IMR-90 (cell line): ENCODE results near the gene PRRX1. TPM values are rescaled to one million over a fixed set of nuclear protein-coding genes. Genes with fewer than 3 reads are reported as not detected.
A peak's percentile ranks its signal among the peaks of the same experiment; 100 is the strongest.

Experiments used
- ATAC-seq: fragments of 200-7000 bp; cut with Tn5 transposase; 2 replicates; pipeline ENCODE4 v1.9.1; 2020; ENCODE audit warnings: low read depth, mild to moderate bottlenecking, moderate library complexity
- BruUV-seq: library from RNA; stranded (reverse); fragments of 400-500 nt; replicated peaks from 2 replicates; lab custom pipeline; 2021; lab: Mats Ljungman, UMichigan
- CTCF ChIA-PET: fragments of 300-600 bp; formaldehyde crosslinking; extraction: SDS; loops from one replicate; lab custom pipeline; 2021; ENCODE audit warnings: antibody characterized with exemption; lab: Yijun Ruan, JAX
- POLR2A ChIA-PET: fragments of 300-600 bp; sonication (Branson Sonifier 250); formaldehyde crosslinking; loops from one replicate; lab custom pipeline; 2022; ENCODE audit warnings: antibody characterized with exemption; ENCODE audit not compliant: unreplicated experiment; lab: Charles Lee
- DNase-seq: peaks from one replicate; pipeline ENCODE4 v3.0.0; 2013
- H2AFZ ChIP-seq: replicated peaks from 2 replicates; pipeline ENCODE3; 2013; ENCODE audit warnings: low read length, mild to moderate bottlenecking; ENCODE audit not compliant: poor library complexity
- H2AK5ac ChIP-seq: 2 replicates; pipeline ENCODE4 v1.6.1; 2013; ENCODE audit warnings: low read depth, low read length, inconsistent platforms
- H2AK9ac ChIP-seq: replicated peaks from 2 replicates; pipeline ENCODE3; 2013; ENCODE audit warnings: mild to moderate bottlenecking, low read depth, low read length, moderate library complexity; ENCODE audit not compliant: poor library complexity
- H2BK120ac ChIP-seq: 2 replicates; pipeline ENCODE4 v1.6.1; 2013; ENCODE audit warnings: low read depth, low read length, inconsistent platforms
- H2BK15ac ChIP-seq: 3 replicates; pipeline ENCODE4 v1.6.1; 2013; ENCODE audit warnings: low read depth, low read length, inconsistent platforms
- H2BK20ac ChIP-seq: 2 replicates; pipeline ENCODE4 v1.6.1; 2013; ENCODE audit warnings: low read depth, mild to moderate bottlenecking, inconsistent platforms, low read length, moderate library complexity
- H2BK5ac ChIP-seq: 2 replicates; pipeline ENCODE4 v1.6.1; 2013; ENCODE audit warnings: mild to moderate bottlenecking, low read depth, low read length, inconsistent platforms; ENCODE audit not compliant: poor library complexity, severe bottlenecking
- H3K14ac ChIP-seq: replicated peaks from 2 replicates; pipeline ENCODE4 v1.6.1; 2013; ENCODE audit warnings: low read depth, low read length, inconsistent platforms
- H3K18ac ChIP-seq: 2 replicates; pipeline ENCODE4 v1.6.1; 2013; ENCODE audit warnings: low read depth, low read length, control low read depth
- H3K23ac ChIP-seq: 2 replicates; pipeline ENCODE4 v1.6.1; 2013; ENCODE audit warnings: low read depth, low read length, inconsistent platforms
- H3K27ac ChIP-seq: 2 replicates; pipeline ENCODE4 v1.5.1; 2013; ENCODE audit warnings: mild to moderate bottlenecking, control low read depth, low read length; ENCODE audit not compliant: insufficient read depth
- H3K27me3 ChIP-seq: 2 replicates; pipeline ENCODE4 v1.6.1; 2013; ENCODE audit warnings: low read length; ENCODE audit not compliant: control insufficient read depth, insufficient read depth
- H3K36me3 ChIP-seq: 2 replicates; pipeline ENCODE4 v1.6.1; 2013; ENCODE audit warnings: low read length, mixed read lengths; ENCODE audit not compliant: control insufficient read depth, insufficient read depth
- H3K4ac ChIP-seq: 2 replicates; pipeline ENCODE4 v1.6.1; 2013; ENCODE audit warnings: low read depth, low read length, inconsistent platforms
- H3K4me1 ChIP-seq: 2 replicates; pipeline ENCODE4 v1.6.1; 2013; ENCODE audit warnings: low read length, mixed read lengths; ENCODE audit not compliant: control insufficient read depth, insufficient read depth
- H3K4me2 ChIP-seq: 2 replicates; pipeline ENCODE4 v1.6.1; 2013; ENCODE audit warnings: low read depth, mild to moderate bottlenecking, control low read depth, low read length, moderate library complexity
- H3K4me3 ChIP-seq: 2 replicates; pipeline ENCODE4 v1.5.1; 2013; ENCODE audit warnings: low read depth, mild to moderate bottlenecking, control low read depth, low read length, moderate library complexity; ENCODE audit not compliant: insufficient read depth
- H3K56ac ChIP-seq: 2 replicates; pipeline ENCODE4 v1.6.1; 2013; ENCODE audit warnings: low read length, inconsistent platforms; ENCODE audit not compliant: insufficient read depth; ENCODE audit errors: extremely low read depth
- H3K79me1 ChIP-seq, 2 experiments: 2 replicates each; pipeline ENCODE4 v1.6.1; 2013; ENCODE audit warnings: low read length in 2 of 2, inconsistent platforms in 1 of 2, low read depth in 1 of 2
- H3K9ac ChIP-seq: 2 replicates; pipeline ENCODE4 v1.6.1; 2013; ENCODE audit warnings: low read depth, low read length, control low read depth
- H3K9me1 ChIP-seq: 2 replicates; pipeline ENCODE4 v1.6.1; 2013; ENCODE audit warnings: low read length, inconsistent platforms; ENCODE audit not compliant: insufficient read depth
- H3K9me3 ChIP-seq: 2 replicates; pipeline ENCODE4 v1.6.1; 2013; ENCODE audit warnings: low read length; ENCODE audit not compliant: control insufficient read depth, insufficient read depth
- H4K20me1 ChIP-seq: 2 replicates; pipeline ENCODE4 v1.6.1; 2013; ENCODE audit warnings: low read length, inconsistent platforms; ENCODE audit not compliant: insufficient read depth
- H4K5ac ChIP-seq: 2 replicates; pipeline ENCODE4 v1.6.1; 2013; ENCODE audit warnings: mild to moderate bottlenecking, low read depth, low read length, control low read depth
- H4K8ac ChIP-seq, 2 experiments: 2 replicates each; pipeline ENCODE4 v1.6.1; 2013; ENCODE audit warnings: low read depth in 2 of 2, low read length in 2 of 2, control low read depth in 1 of 2, inconsistent platforms in 1 of 2
- H4K91ac ChIP-seq: 2 replicates; pipeline ENCODE4 v1.6.1; 2013; ENCODE audit warnings: low read depth, low read length, inconsistent platforms; ENCODE audit not compliant: insufficient read depth
- FOS ChIP-seq: fragments of 150-350 bp; IDR thresholded peaks from 2 replicates; pipeline ENCODE4 v1.6.1; 2016; ENCODE audit warnings: low read depth, low read length
- RAD21 ChIP-seq: IDR thresholded peaks from 2 replicates; pipeline ENCODE4 v1.6.1; 2012; ENCODE audit warnings: low read length, improper control_type of control experiment
- SMC3 ChIP-seq: fragments of 150-350 bp; IDR thresholded peaks from 2 replicates; pipeline ENCODE4 v1.6.1; 2016; ENCODE audit warnings: low read depth, mild to moderate bottlenecking, antibody characterized with exemption, low read length, moderate library complexity
- WGBS, 2 experiments: methylation state at CpG; one replicate each; pipeline versions ENCODE4 v1.1.5 to v1.1.7; 2013; ENCODE audit warnings: missing lambda C conversion rate in 2 of 2; ENCODE audit not compliant: insufficient read length in 1 of 2; ENCODE audit errors: extremely low coverage in 2 of 2; 5-methylcytosine and 5-hydroxymethylcytosine counted together
- dilution Hi-C: fragments of 300-500 bp; cut with HindIII; formaldehyde crosslinking; loops from one replicate; pipeline ENCODE4 v1.14.3; 2018; ENCODE audit warnings: low sequenced_read_pairs; ENCODE audit not compliant: unreplicated experiment
- in situ Hi-C: fragments of 300-500 bp; cut with MboI; formaldehyde crosslinking; loops from 3 replicates; pipeline ENCODE4 v1.14.3; 2019; ENCODE audit warnings: low sequenced_read_pairs, inconsistent platforms, mixed read lengths
- intact Hi-C: fragments of 100-400 bp; cut with micrococcal nuclease; formaldehyde crosslinking; loops from 2 replicates; pipeline ENCODE4 v1.10.0; 2022
- polyA plus RNA-seq, 3 experiments: library from polyadenylated mRNA; depleted of rRNA; stranded (reverse); fragments of >200 nt; gene quantifications; 2 replicates each; pipeline ENCODE4 v1.2.3, GENCODE V29; 2012; ENCODE audit warnings: low replicate concordance in 1 of 3
- total RNA-seq: library from RNA; depleted of rRNA; stranded (reverse); fragments of >200 nt; gene quantifications from 2 replicates; pipeline ENCODE4 v1.2.3, GENCODE V29; 2012
- TF ChIP-seq, protein P1 (sequence below): conservative IDR thresholded peaks from 2 replicates; pipeline ENCODE4 v1.5.1; 2012; ENCODE audit warnings: mild to moderate bottlenecking, low read depth, low read length, improper control_type of control experiment

Gene PRRX1
- total and polyA plus RNA-seq, 2 of the 4 experiments (the other 2 are of a cell fraction) = 50.0 to 65.4 TPM

GRCh38 chr1:170661646-170662411, 2.1 kb upstream of the PRRX1 start:
- Histone ChIP-seq H2AK5ac (0 out of 2 replicates have a peak overlapping the region, but pooled peaks have one; percentile 4), H4K20me1 (no peaks in the 10 kb centered on the region), H4K5ac (peak overlapping the region; percentile 93), H3K27ac (peak overlapping the region; percentile 80), H2BK120ac (peak overlapping the region; percentile 84), H3K56ac (peak overlapping the region; percentile 69; the same call in 1 of the 2 replicates), H4K8ac (peak overlapping the region; percentile 73 to 94), H3K79me1 (peaks cover 5 to 28% of the 10 kb centered on the region in 2 experiments; a peak in 2 of 4 replicates), H3K9me3 (no peaks in the 10 kb centered on the region; the same call in 1 of the 2 replicates), H3K4ac (peak overlapping the region; percentile 65), H3K4me3 (peak overlapping the region; percentile 88), H2AFZ (peak overlapping the region; percentile 79), H3K27me3 (no peaks in the 10 kb centered on the region), H3K18ac (peak overlapping the region; percentile 90), H3K4me2 (peak overlapping the region; percentile 93), H2BK15ac (peak overlapping the region; percentile 67), H2BK20ac (peak overlapping the region; percentile 11; the same call in 1 of the 2 replicates), H3K9me1 (no peaks in the 10 kb centered on the region), H3K9ac (peak overlapping the region; percentile 86), H4K91ac (peak overlapping the region; percentile 81), H2BK5ac (peak overlapping the region; percentile 89), H2AK9ac (peak overlapping the region; percentile 79), H3K36me3 (peaks cover 4% of the 10 kb centered on the region; the same call in 1 of the 2 replicates), H3K23ac (peak overlapping the region; percentile 80), H3K4me1 (peaks cover 10% of the 10 kb centered on the region), H3K14ac (peak overlapping the region; percentile 48)
- peak; percentile 30 for ATAC-seq
- no TSS peak for BruUV-seq
- DNase-seq = peak; percentile 53
- CTCF ChIA-PET = no interaction called here
- POLR2A ChIA-PET = no interaction called here
- in situ Hi-C loops (loop anchor here (10.0 to 25.0 kb wide), 3 partner anchors 127 to 725 kb away; partner anchors contain the start of gene GORAB), intact Hi-C loops (loop anchor here (1.0 to 10.0 kb wide), 7 partner anchors 115 to 587 kb away; partner anchors contain the start of genes GORAB and KIFAP3), dilution Hi-C loops (no loop called here)
- WGBS, 2 experiments = no CpG with 5 or more reads among the region's 31 CpGs
- TF ChIP-seq RAD21 (peak; percentile 31), FOS (no peak), SMC3 (no peak; the same call in 1 of the 2 replicates)
- TF ChIP-seq, protein P1, sequence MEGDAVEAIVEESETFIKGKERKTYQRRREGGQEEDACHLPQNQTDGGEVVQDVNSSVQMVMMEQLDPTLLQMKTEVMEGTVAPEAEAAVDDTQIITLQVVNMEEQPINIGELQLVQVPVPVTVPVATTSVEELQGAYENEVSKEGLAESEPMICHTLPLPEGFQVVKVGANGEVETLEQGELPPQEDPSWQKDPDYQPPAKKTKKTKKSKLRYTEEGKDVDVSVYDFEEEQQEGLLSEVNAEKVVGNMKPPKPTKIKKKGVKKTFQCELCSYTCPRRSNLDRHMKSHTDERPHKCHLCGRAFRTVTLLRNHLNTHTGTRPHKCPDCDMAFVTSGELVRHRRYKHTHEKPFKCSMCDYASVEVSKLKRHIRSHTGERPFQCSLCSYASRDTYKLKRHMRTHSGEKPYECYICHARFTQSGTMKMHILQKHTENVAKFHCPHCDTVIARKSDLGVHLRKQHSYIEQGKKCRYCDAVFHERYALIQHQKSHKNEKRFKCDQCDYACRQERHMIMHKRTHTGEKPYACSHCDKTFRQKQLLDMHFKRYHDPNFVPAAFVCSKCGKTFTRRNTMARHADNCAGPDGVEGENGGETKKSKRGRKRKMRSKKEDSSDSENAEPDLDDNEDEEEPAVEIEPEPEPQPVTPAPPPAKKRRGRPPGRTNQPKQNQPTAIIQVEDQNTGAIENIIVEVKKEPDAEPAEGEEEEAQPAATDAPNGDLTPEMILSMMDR = peak; percentile 3; the same call in 1 of the 2 replicates
